Inflammatory macrophage treated with lipopolysaccharide for 4 hours (primary cell): ENCODE results near the gene SLC8A1.

Experiments used
- DNase-seq: peaks from one replicate; pipeline ENCODE4 v3.0.0-alpha.2; 2020

SLC8A1 gene

GRCh38 chr2:40380041-40380440 lies 71.8 kb downstream of the SLC8A1 start:
- DNase-seq = no peak

- no peak for DNase-seq
Observed at GRCh38 chr2:40374543-40375240, 77.2 kb downstream of the SLC8A1 start.

- DNase-seq = peak; percentile 5
Observed at GRCh38 chr2:40373111-40373510, 78.8 kb downstream of the SLC8A1 start.

GRCh38 chr2:40372283-40372985 lies 79.5 kb downstream of the SLC8A1 start:
- DNase-seq = peak; percentile 21

GRCh38 chr2:40371525-40372282 lies 80.2 kb downstream of the SLC8A1 start:
- no peak for DNase-seq

GRCh38 chr2:40370007-40370395 lies 81.9 kb downstream of the SLC8A1 start:
- peak; percentile 72 for DNase-seq

- no peak for DNase-seq
Observed at GRCh38 chr2:40369267-40370006, 82.5 kb downstream of the SLC8A1 start.

GRCh38 chr2:40367652-40368051 lies 84.2 kb downstream of the SLC8A1 start:
- DNase-seq = no peak

GRCh38 chr2:40367032-40367431 lies 84.9 kb downstream of the SLC8A1 start:
- DNase-seq = no peak

- DNase-seq = peak; percentile 36
Observed at GRCh38 chr2:40364151-40364874, 87.6 kb downstream of the SLC8A1 start.

GRCh38 chr2:40363631-40364030 lies 88.3 kb downstream of the SLC8A1 start:
- no peak for DNase-seq

- no peak for DNase-seq
Observed at GRCh38 chr2:40363231-40363630, 88.7 kb downstream of the SLC8A1 start.

GRCh38 chr2:40361478-40361877 lies 90.4 kb downstream of the SLC8A1 start:
- no peak for DNase-seq

- no peak for DNase-seq
Observed at GRCh38 chr2:40360652-40361051, 91.2 kb downstream of the SLC8A1 start.

- DNase-seq = no peak
Observed at GRCh38 chr2:40359811-40360210, 92.1 kb downstream of the SLC8A1 start.

- DNase-seq = no peak
Observed at GRCh38 chr2:40358783-40359182, 93.1 kb downstream of the SLC8A1 start.

GRCh38 chr2:40357667-40358066 lies 94.2 kb downstream of the SLC8A1 start:
- DNase-seq = no peak

GRCh38 chr2:40355451-40355850 lies 96.4 kb downstream of the SLC8A1 start:
- no peak for DNase-seq

- no peak for DNase-seq
Observed at GRCh38 chr2:40353231-40353630, 98.7 kb downstream of the SLC8A1 start.

GRCh38 chr2:40352703-40353099 lies 99.2 kb downstream of the SLC8A1 start:
- no peak for DNase-seq

- peak; percentile 59 for DNase-seq
Observed at GRCh38 chr2:40352041-40352702, 99.7 kb downstream of the SLC8A1 start.

- DNase-seq = no peak
Observed at GRCh38 chr2:40348665-40349064, 103.2 kb downstream of the SLC8A1 start.
